ENCODE measurements around the gene HFE.

GRCh38 chr6:26092443-26092842, 5.2 kb downstream of the HFE start:
- TF ChIP-seq, protein P1, sequence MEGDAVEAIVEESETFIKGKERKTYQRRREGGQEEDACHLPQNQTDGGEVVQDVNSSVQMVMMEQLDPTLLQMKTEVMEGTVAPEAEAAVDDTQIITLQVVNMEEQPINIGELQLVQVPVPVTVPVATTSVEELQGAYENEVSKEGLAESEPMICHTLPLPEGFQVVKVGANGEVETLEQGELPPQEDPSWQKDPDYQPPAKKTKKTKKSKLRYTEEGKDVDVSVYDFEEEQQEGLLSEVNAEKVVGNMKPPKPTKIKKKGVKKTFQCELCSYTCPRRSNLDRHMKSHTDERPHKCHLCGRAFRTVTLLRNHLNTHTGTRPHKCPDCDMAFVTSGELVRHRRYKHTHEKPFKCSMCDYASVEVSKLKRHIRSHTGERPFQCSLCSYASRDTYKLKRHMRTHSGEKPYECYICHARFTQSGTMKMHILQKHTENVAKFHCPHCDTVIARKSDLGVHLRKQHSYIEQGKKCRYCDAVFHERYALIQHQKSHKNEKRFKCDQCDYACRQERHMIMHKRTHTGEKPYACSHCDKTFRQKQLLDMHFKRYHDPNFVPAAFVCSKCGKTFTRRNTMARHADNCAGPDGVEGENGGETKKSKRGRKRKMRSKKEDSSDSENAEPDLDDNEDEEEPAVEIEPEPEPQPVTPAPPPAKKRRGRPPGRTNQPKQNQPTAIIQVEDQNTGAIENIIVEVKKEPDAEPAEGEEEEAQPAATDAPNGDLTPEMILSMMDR (IDR thresholded peaks at IDR 0.05): no peak
- TF ChIP-seq POLR2AphosphoS5 (IDR thresholded peaks at IDR 0.05): no peak

Measured in sigmoid colon (tissue), 4 donors.